Endothelial cell (in vitro differentiated cells): ENCODE results near the gene CHAMP1. TPM values are rescaled to one million over a fixed set of nuclear protein-coding genes. Genes with fewer than 3 reads are reported as not detected.
A peak's percentile ranks its signal among the peaks of the same experiment; 100 is the strongest.

Experiments used
- DNase-seq: peaks from one replicate; pipeline ENCODE4 v3.0.0; 2021; ENCODE audit warnings: low spot score
- H3K27ac Mint-ChIP-seq: one replicate; pipeline ENCODE4 v1.8.0; 2021; ENCODE audit warnings: mixed read lengths, inconsistent platforms; ENCODE audit not compliant: unreplicated experiment
- H3K27me3 Mint-ChIP-seq: one replicate; pipeline ENCODE4 v1.8.0; 2021; ENCODE audit warnings: mild to moderate bottlenecking, moderate library complexity, mixed read lengths, inconsistent platforms; ENCODE audit not compliant: unreplicated experiment
- H3K36me3 Mint-ChIP-seq: one replicate; pipeline ENCODE4 v1.8.0; 2021; ENCODE audit warnings: mild to moderate bottlenecking, low read depth, mixed read lengths, inconsistent platforms; ENCODE audit not compliant: unreplicated experiment
- H3K4me1 Mint-ChIP-seq: one replicate; pipeline ENCODE4 v1.8.0; 2021; ENCODE audit warnings: mild to moderate bottlenecking, mixed read lengths, inconsistent platforms; ENCODE audit not compliant: unreplicated experiment
- H3K4me3 Mint-ChIP-seq: one replicate; pipeline ENCODE4 v1.8.0; 2021; ENCODE audit warnings: mild to moderate bottlenecking, mixed read lengths, inconsistent platforms; ENCODE audit not compliant: unreplicated experiment
- H3K9me3 Mint-ChIP-seq: one replicate; pipeline ENCODE4 v1.8.0; 2021; ENCODE audit warnings: mixed read lengths, inconsistent platforms; ENCODE audit not compliant: unreplicated experiment
- CTCF ChIP-seq: fragments of 200-600 bp; sonication (generic); IDR thresholded peaks from one replicate; pipeline ENCODE4 v1.5.0; 2021; ENCODE audit warnings: antibody characterized with exemption; ENCODE audit not compliant: unreplicated experiment
- long read RNA-seq: library from polyadenylated mRNA; unstranded; transcript quantifications from one replicate; pipeline ENCODE4 v2.0.0, GENCODE V29; 2020; ENCODE audit not compliant: unreplicated experiment
- total RNA-seq: library from RNA; stranded (reverse); fragmentation: NEBNext Ultra II Directional; extraction: Animal tissue kit (Norgen Biotek cat#: 25700); gene quantifications from one replicate; pipeline ENCODE4 v1.2.1, GENCODE V29; 2021; ENCODE audit not compliant: unreplicated experiment

CHAMP1 gene
- total RNA-seq: 21.6 TPM
- long read RNA-seq: 0 reads

- Mint-ChIP-seq H3K36me3 (peaks cover 3% of the 10 kb centered on the region), H3K4me3 (peak within 1 kb of the TSS; percentile 91), H3K4me1 (peaks cover 22% of the 10 kb centered on the region), H3K27ac (peak within 1 kb of the TSS; percentile 68), H3K9me3 (no peaks in the 10 kb centered on the region), H3K27me3 (no peaks in the 10 kb centered on the region)
- TF ChIP-seq CTCF: no peak
- DNase-seq: peak; percentile 95
Observed at GRCh38 chr13:114314074-114314912, at the start of gene CHAMP1. Gene CHAMP1 (plus strand): TSS chr13:114314503. CDS start chr13:114323843, 9,340 bp downstream.

- peaks cover 53% of the 10 kb centered on the region for H3K36me3 Mint-ChIP-seq
- H3K4me3 Mint-ChIP-seq: no peak overlapping the region
- no peaks in the 10 kb centered on the region for H3K9me3 Mint-ChIP-seq
- H3K27ac Mint-ChIP-seq: no peak overlapping the region
- no peak for DNase-seq
- no peaks in the 10 kb centered on the region for H3K27me3 Mint-ChIP-seq
- no peak for TF ChIP-seq CTCF
- no peaks in the 10 kb centered on the region for H3K4me1 Mint-ChIP-seq
Observed at GRCh38 chr13:114264886-114265611, 49.3 kb upstream of the CHAMP1 start.

GRCh38 chr13:114266241-114266640 is 48.1 kb upstream of the CHAMP1 start:
- Mint-ChIP-seq H3K27ac (no peak overlapping the region), H3K9me3 (no peaks in the 10 kb centered on the region), H3K4me3 (no peak overlapping the region), H3K4me1 (no peaks in the 10 kb centered on the region), H3K36me3 (peaks cover 49% of the 10 kb centered on the region), H3K27me3 (no peaks in the 10 kb centered on the region)
- TF ChIP-seq CTCF: no peak
- DNase-seq: no peak

- peaks cover 43% of the 10 kb centered on the region for H3K36me3 Mint-ChIP-seq
- TF ChIP-seq CTCF: no peak
- H3K4me1 Mint-ChIP-seq: no peaks in the 10 kb centered on the region
- H3K27me3 Mint-ChIP-seq: no peaks in the 10 kb centered on the region
- no peak for DNase-seq
- no peak overlapping the region for H3K27ac Mint-ChIP-seq
- no peaks in the 10 kb centered on the region for H3K9me3 Mint-ChIP-seq
- H3K4me3 Mint-ChIP-seq: no peak overlapping the region
Observed at GRCh38 chr13:114268344-114269280, 45.7 kb upstream of the CHAMP1 start.
